OCI-LY7 (cell line): ENCODE measurements around the gene DCST2. TPM values are rescaled to one million over a fixed set of nuclear protein-coding genes. Genes with fewer than 3 reads are reported as not detected.

Experiments used
- BruUV-seq: library from RNA; stranded (reverse); fragments of 400-500 nt; replicated peaks from 2 replicates; lab custom pipeline; 2021; lab: Mats Ljungman, UMichigan
- CTCF ChIA-PET: fragments of 300-600 bp; sonication (Branson Sonifier 250); formaldehyde crosslinking; loops from one replicate; lab custom pipeline; 2022; ENCODE audit warnings: antibody characterized with exemption; ENCODE audit not compliant: unreplicated experiment; lab: Charles Lee
- POLR2A ChIA-PET: fragments of 300-600 bp; sonication (Branson Sonifier 250); formaldehyde crosslinking; loops from one replicate; lab custom pipeline; 2022; ENCODE audit warnings: antibody characterized with exemption; lab: Charles Lee
- DNase-seq: peaks from one replicate; pipeline ENCODE4 v3.0.0-alpha.2; 2015; ENCODE audit warnings: low spot score
- H2AFZ ChIP-seq: fragments of 200-600 bp; sonication (generic), shearing (Covaris generic); 2 replicates; pipeline ENCODE4 v1.6.1; 2014; ENCODE audit warnings: mild to moderate bottlenecking, antibody characterized with exemption, low read length, moderate library complexity
- H3K27ac ChIP-seq: fragments of 200-600 bp; sonication (generic); 2 replicates; pipeline ENCODE4 v1.5.1; 2014; ENCODE audit warnings: mixed run types, low read depth, mild to moderate bottlenecking, moderate library complexity, low read length, inconsistent platforms; ENCODE audit not compliant: poor library complexity, severe bottlenecking
- H3K36me3 ChIP-seq: fragments of 200-600 bp; sonication (generic); 2 replicates; pipeline ENCODE4 v1.6.1; 2014; ENCODE audit warnings: mild to moderate bottlenecking, antibody characterized with exemption, low read length, moderate library complexity, mixed read lengths; ENCODE audit not compliant: insufficient read depth
- H3K4me1 ChIP-seq: fragments of 200-600 bp; sonication (generic); 2 replicates; pipeline ENCODE4 v1.5.1; 2014; ENCODE audit warnings: mild to moderate bottlenecking, low read length; ENCODE audit not compliant: insufficient read depth, poor library complexity, severe bottlenecking
- H3K4me2 ChIP-seq: fragments of 200-600 bp; sonication (generic); 2 replicates; pipeline ENCODE4 v1.6.1; 2014; ENCODE audit warnings: mild to moderate bottlenecking, low read length
- H3K4me3 ChIP-seq: fragments of 200-600 bp; sonication (generic); 2 replicates; pipeline ENCODE4 v1.5.1; 2014; ENCODE audit warnings: mild to moderate bottlenecking, low read depth, low read length; ENCODE audit not compliant: poor library complexity, severe bottlenecking
- H3K79me2 ChIP-seq: fragments of 200-600 bp; sonication (generic); 2 replicates; pipeline ENCODE4 v1.6.1; 2016; ENCODE audit warnings: low read depth, mild to moderate bottlenecking, low read length, moderate library complexity, mixed read lengths; ENCODE audit not compliant: insufficient read depth
- H3K9me2 ChIP-seq: fragments of 200-600 bp; sonication (generic); 2 replicates; pipeline ENCODE4 v1.6.1; 2016; ENCODE audit warnings: mild to moderate bottlenecking, low read length, mixed read lengths; ENCODE audit not compliant: insufficient read depth
- H3K9me3 ChIP-seq: fragments of 200-600 bp; sonication (generic); 2 replicates; pipeline ENCODE4 v1.6.1; 2014; ENCODE audit warnings: mild to moderate bottlenecking, mixed run types, low read length, mixed read lengths
- H4K20me1 ChIP-seq: fragments of 200-600 bp; sonication (generic); 2 replicates; pipeline ENCODE4 v1.6.1; 2014; ENCODE audit warnings: mild to moderate bottlenecking, antibody characterized with exemption, low read length, moderate library complexity, mixed read lengths; ENCODE audit not compliant: insufficient read depth
- EZH2phosphoT487 ChIP-seq: fragments of 200-600 bp; sonication (generic); IDR thresholded peaks from 2 replicates; pipeline ENCODE4 v1.6.1; 2018; ENCODE audit warnings: low read depth, borderline replicate concordance, mild to moderate bottlenecking, mixed run types, antibody characterized with exemption, low read length, moderate library complexity, mixed read lengths
- intact Hi-C: fragments of 100-400 bp; cut with micrococcal nuclease; formaldehyde crosslinking; loops from one replicate; pipeline ENCODE4 v1.10.0; 2022; ENCODE audit not compliant: unreplicated experiment
- total RNA-seq, 2 experiments: library from RNA; depleted of rRNA in 1 of 2; stranded (reverse); fragments of >200 nt in 1 of 2; shearing (Covaris generic) in 1 of 2; gene quantifications; 2 replicates each; pipeline ENCODE4 v1.2.3, GENCODE V29; 2014 to 2022
- TF ChIP-seq, protein P1 (sequence below): fragments of 200-600 bp; sonication (generic); conservative IDR thresholded peaks from 2 replicates; pipeline ENCODE4 v1.5.1; 2014; ENCODE audit warnings: mild to moderate bottlenecking, antibody characterized with exemption, low read length, moderate library complexity, mixed read lengths

The DCST2 gene
- total RNA-seq, 2 experiments from 2014 or later, result 0.85 to 2.0 TPM

DNA sequence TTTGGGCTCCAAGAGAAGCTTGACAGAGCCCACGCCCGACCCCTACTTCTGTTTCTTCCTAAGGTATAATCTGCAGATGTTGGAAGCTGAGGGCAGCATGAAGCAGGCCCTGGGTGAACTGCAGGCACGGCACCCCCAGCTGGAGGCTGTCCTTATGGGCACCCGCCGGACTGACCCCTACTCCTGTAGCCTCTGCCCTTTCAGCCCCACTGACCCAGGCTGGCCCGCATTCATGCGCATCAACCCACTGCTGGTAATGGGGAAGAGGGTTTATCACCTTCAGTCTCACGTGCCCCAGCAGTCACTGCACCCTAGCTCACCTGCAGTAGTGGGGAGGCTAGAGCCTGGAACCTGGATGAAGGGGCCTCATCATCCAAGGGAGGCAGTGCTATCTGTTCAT, 43.3 kb downstream of the DCST2 start:
- Histone ChIP-seq H3K9me2 (no peaks in the 10 kb centered on the region), H3K4me1 (peaks cover 16% of the 10 kb centered on the region), H3K79me2 (peaks cover 24% of the 10 kb centered on the region), H3K9me3 (no peaks in the 10 kb centered on the region), H4K20me1 (no peaks in the 10 kb centered on the region), H3K27ac (no peak overlapping the region), H3K4me2 (no peak overlapping the region), H3K36me3 (peaks cover 58% of the 10 kb centered on the region), H3K4me3 (no peak overlapping the region), H2AFZ (no peak overlapping the region)
- no peak for DNase-seq
- TF ChIP-seq, protein P1, sequence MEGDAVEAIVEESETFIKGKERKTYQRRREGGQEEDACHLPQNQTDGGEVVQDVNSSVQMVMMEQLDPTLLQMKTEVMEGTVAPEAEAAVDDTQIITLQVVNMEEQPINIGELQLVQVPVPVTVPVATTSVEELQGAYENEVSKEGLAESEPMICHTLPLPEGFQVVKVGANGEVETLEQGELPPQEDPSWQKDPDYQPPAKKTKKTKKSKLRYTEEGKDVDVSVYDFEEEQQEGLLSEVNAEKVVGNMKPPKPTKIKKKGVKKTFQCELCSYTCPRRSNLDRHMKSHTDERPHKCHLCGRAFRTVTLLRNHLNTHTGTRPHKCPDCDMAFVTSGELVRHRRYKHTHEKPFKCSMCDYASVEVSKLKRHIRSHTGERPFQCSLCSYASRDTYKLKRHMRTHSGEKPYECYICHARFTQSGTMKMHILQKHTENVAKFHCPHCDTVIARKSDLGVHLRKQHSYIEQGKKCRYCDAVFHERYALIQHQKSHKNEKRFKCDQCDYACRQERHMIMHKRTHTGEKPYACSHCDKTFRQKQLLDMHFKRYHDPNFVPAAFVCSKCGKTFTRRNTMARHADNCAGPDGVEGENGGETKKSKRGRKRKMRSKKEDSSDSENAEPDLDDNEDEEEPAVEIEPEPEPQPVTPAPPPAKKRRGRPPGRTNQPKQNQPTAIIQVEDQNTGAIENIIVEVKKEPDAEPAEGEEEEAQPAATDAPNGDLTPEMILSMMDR, result no peak
- no peak for TF ChIP-seq EZH2phosphoT487
- no TSS peak for BruUV-seq
- ChIA-PET CTCF (no interaction called here), POLR2A (no interaction called here)
- intact Hi-C loops, result no loop called here

DNA sequence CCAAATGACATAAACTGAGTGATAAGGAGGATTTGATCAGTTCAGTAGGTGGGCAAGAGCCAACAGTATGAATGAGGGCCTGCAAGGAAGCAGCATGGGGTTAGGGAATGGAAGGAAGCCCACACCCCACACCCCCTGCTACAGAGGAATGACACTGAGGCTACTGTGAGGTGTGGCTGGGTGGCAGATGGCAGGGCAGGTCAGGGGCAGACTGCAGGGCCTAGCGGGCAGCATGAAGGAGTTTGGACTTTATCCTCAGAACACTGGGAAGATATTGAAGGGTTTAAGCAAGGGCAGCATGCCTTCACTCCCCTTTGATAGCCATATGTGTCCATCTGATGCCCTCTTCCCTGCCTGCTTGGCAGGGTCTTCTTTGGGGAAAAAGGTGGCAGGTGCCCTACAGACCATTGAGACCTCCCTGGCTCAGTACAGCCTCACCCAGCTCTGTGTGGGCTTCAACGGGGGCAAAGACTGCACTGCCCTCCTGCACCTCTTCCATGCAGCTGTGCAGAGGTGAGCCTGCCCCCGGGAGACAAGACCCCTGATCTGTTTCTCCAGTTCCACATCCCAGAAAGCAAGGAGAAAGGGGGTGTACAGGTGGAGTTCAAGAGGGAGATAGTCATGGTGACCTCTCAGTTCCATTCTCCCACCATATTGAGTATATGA, 44.3 kb downstream of the DCST2 start:
- Histone ChIP-seq H3K9me3 (no peaks in the 10 kb centered on the region), H4K20me1 (no peaks in the 10 kb centered on the region), H3K4me3 (no peak overlapping the region), H3K36me3 (peaks cover 59% of the 10 kb centered on the region), H3K27ac (no peak overlapping the region), H2AFZ (no peak overlapping the region), H3K9me2 (no peaks in the 10 kb centered on the region), H3K79me2 (peaks cover 34% of the 10 kb centered on the region), H3K4me2 (no peak overlapping the region), H3K4me1 (peaks cover 17% of the 10 kb centered on the region)
- no peak for DNase-seq
- intact Hi-C loops, result no loop called here
- BruUV-seq, result no TSS peak
- CTCF ChIA-PET, result no interaction called here
- TF ChIP-seq EZH2phosphoT487, result no peak
- TF ChIP-seq, protein P1, result no peak
- POLR2A ChIA-PET, result no interaction called here
